ENCODE results near the gene FSIP1.

GRCh38 chr15:39669661-39670060 lies 113.0 kb downstream of the FSIP1 start:
- no peak for TF ChIP-seq CTCF (IDR thresholded peaks at IDR 0.05)
- no peak for TF ChIP-seq POLR2AphosphoS5 (IDR thresholded peaks at IDR 0.05)

Data from gastroesophageal sphincter (tissue), 3 donors.